Keratinocyte (primary cell): Measurements from ENCODE around the gene WASF3. TPM values are rescaled to one million over a fixed set of nuclear protein-coding genes. Genes with fewer than 3 reads are reported as not detected.

Experiments used
- DNase-seq: peaks from one replicate; pipeline ENCODE4 v3.0.0-alpha.2; 2011; ENCODE audit warnings: low read depth, missing footprints, low spot score
- FAIRE-seq: peaks from 2 replicates; lab custom pipeline; 2011; peaks lifted over from hg19 to GRCh38; lab: Jason Lieb, UNC
- H2AFZ ChIP-seq: 2 replicates; pipeline ENCODE4 v1.6.0; 2012; ENCODE audit warnings: low read length, control low read depth, inconsistent platforms; ENCODE audit not compliant: control insufficient read depth
- H3K27ac ChIP-seq: 2 replicates; pipeline ENCODE4 v1.5.1; 2011; ENCODE audit warnings: low read length; ENCODE audit not compliant: control insufficient read depth, insufficient read depth
- H3K27me3 ChIP-seq: 3 replicates; pipeline ENCODE4 v1.6.0; 2011; ENCODE audit warnings: low read length; ENCODE audit not compliant: control insufficient read depth, insufficient read depth; ENCODE audit errors: extremely low read depth
- H3K36me3 ChIP-seq, 2 experiments: 2 replicates in 1 of 2; 3 replicates in 1 of 2; pipeline ENCODE4 v1.5.1; 2011; ENCODE audit warnings: low read length in 2 of 2, mild to moderate bottlenecking in 1 of 2; ENCODE audit not compliant: control insufficient read depth in 2 of 2, insufficient read depth in 2 of 2; ENCODE audit errors: extremely low read depth in 1 of 2
- H3K4me1 ChIP-seq: 3 replicates; pipeline ENCODE4 v1.5.1; 2011; ENCODE audit warnings: low read length; ENCODE audit not compliant: control insufficient read depth, insufficient read depth; ENCODE audit errors: extremely low read depth
- H3K4me2 ChIP-seq: 3 replicates; pipeline ENCODE4 v1.6.0; 2011; ENCODE audit warnings: low read depth, low read length; ENCODE audit not compliant: control insufficient read depth, insufficient read depth; ENCODE audit errors: extremely low read depth
- H3K4me3 ChIP-seq, 3 experiments: fragments of 200-600 bp in 1 of 3; sonication (generic) in 1 of 3; 2 replicates in 2 of 3; 3 replicates in 1 of 3; pipeline ENCODE4 v1.5.1; 2011 to 2016; ENCODE audit warnings: low read length in 3 of 3, mild to moderate bottlenecking in 3 of 3, control low read depth in 2 of 3, inconsistent platforms in 1 of 3, low read depth in 1 of 3, mixed read lengths in 1 of 3, mixed run types in 1 of 3, moderate library complexity in 1 of 3; ENCODE audit not compliant: control insufficient read depth in 2 of 3, insufficient read depth in 2 of 3; ENCODE audit errors: extremely low read depth in 1 of 3
- H3K79me2 ChIP-seq: 2 replicates; pipeline ENCODE4 v1.6.0; 2012; ENCODE audit warnings: low read length; ENCODE audit not compliant: control insufficient read depth, insufficient read depth
- H3K9ac ChIP-seq: 3 replicates; pipeline ENCODE4 v1.6.0; 2011; ENCODE audit warnings: low read length; ENCODE audit not compliant: control insufficient read depth, insufficient read depth; ENCODE audit errors: extremely low read depth
- H3K9me1 ChIP-seq: 3 replicates; pipeline ENCODE4 v1.6.0; 2011; ENCODE audit warnings: low read length; ENCODE audit not compliant: control insufficient read depth, insufficient read depth; ENCODE audit errors: extremely low read depth
- H3K9me3 ChIP-seq: 2 replicates; pipeline ENCODE4 v1.5.1; 2012; ENCODE audit warnings: low read depth, low read length; ENCODE audit not compliant: control insufficient read depth
- H4K20me1 ChIP-seq: 3 replicates; pipeline ENCODE4 v1.6.0; 2011; ENCODE audit warnings: low read length; ENCODE audit not compliant: control insufficient read depth, insufficient read depth; ENCODE audit errors: extremely low read depth
- CTCF ChIP-seq, 3 experiments: IDR thresholded peaks in 1 of 3; conservative IDR thresholded peaks in 1 of 3; optimal IDR thresholded peaks in 1 of 3; 2 replicates in 2 of 3; 3 replicates in 1 of 3; pipeline versions ENCODE3 to v1.5.1; 2011; ENCODE audit warnings: low read length in 3 of 3, mild to moderate bottlenecking in 3 of 3, moderate library complexity in 2 of 3, control low read depth in 1 of 3, inconsistent platforms in 1 of 3; ENCODE audit not compliant: insufficient read depth in 2 of 3; ENCODE audit errors: extremely low read depth in 1 of 3
- EZH2 ChIP-seq: IDR thresholded peaks from one replicate; pipeline ENCODE4 v1.6.1; 2012; ENCODE audit warnings: inconsistent platforms, mild to moderate bottlenecking, low read length, moderate library complexity
- dilution Hi-C: fragments of 300-500 bp; cut with MboI; formaldehyde crosslinking; loops from one replicate; pipeline ENCODE4 v1.7.0; 2020; ENCODE audit warnings: low sequenced_read_pairs; ENCODE audit not compliant: extremely low pct_ligation_motif_present
- polyA plus RNA-seq, 5 experiments: library from polyadenylated mRNA; depleted of rRNA in 3 of 5; stranded (reverse) in 3 of 5; stranded (forward) in 1 of 5; unstranded in 1 of 5; fragments of >200 nt; gene quantifications; 1 replicate in 1 of 5; 2 replicates in 3 of 5; 3 replicates in 1 of 5; pipeline versions ENCODE4 v1.2.1 to v1.2.3, GENCODE V29; 2011 to 2012; ENCODE audit warnings: missing spikeins in 2 of 5, low read depth in 1 of 5, low replicate concordance in 1 of 5

Gene WASF3
- polyA plus RNA-seq, 1 donor (not counting 4 experiments of a cell fraction or from before 2014, with no cell fraction given), result 6.3 TPM

GRCh38 chr13:26518451-26518959 lies 39.0 kb upstream of the WASF3 start:
- Histone ChIP-seq H3K4me2 (no peak overlapping the region), H3K36me3 (no peaks in the 10 kb centered on the region), H3K27ac (no peak overlapping the region), H3K4me3 (no peak overlapping the region), H3K9ac (no peak overlapping the region), H3K9me1 (no peaks in the 10 kb centered on the region), H4K20me1 (no peaks in the 10 kb centered on the region), H2AFZ (no peak overlapping the region), H3K9me3 (no peaks in the 10 kb centered on the region), H3K79me2 (no peaks in the 10 kb centered on the region), H3K4me1 (no peaks in the 10 kb centered on the region), H3K27me3 (peaks cover 9% of the 10 kb centered on the region)
- DNase-seq (no peak), FAIRE-seq (no peak)
- dilution Hi-C loops, result no loop called here
- TF ChIP-seq EZH2, result no peak
- TF ChIP-seq CTCF (optimal IDR thresholded peaks at IDR 0.05 in 1 of 3, IDR thresholded peaks at IDR 0.05 in 1 of 3, conservative IDR thresholded peaks at IDR 0.05 in 1 of 3; ENCODE audit: extremely low read depth in 1 of 3, insufficient read depth in 2 of 3, low read length in 3 of 3), result no peak

GRCh38 chr13:26522571-26522970 lies 34.9 kb upstream of the WASF3 start:
- FAIRE-seq, result no peak
- dilution Hi-C loops, result no loop called here

More at GRCh38 chr13:26522571-26522970, 34.9 kb upstream of the WASF3 start:
- Histone ChIP-seq H3K4me3 (no peak overlapping the region), H3K9me1 (no peaks in the 10 kb centered on the region), H3K36me3 (no peaks in the 10 kb centered on the region), H3K27ac (no peak overlapping the region), H3K4me1 (no peaks in the 10 kb centered on the region), H3K9me3 (no peaks in the 10 kb centered on the region), H3K27me3 (peaks cover 3% of the 10 kb centered on the region), H4K20me1 (no peaks in the 10 kb centered on the region), H2AFZ (no peak overlapping the region), H3K9ac (no peak overlapping the region), H3K4me2 (no peak overlapping the region), H3K79me2 (no peaks in the 10 kb centered on the region)
- TF ChIP-seq EZH2 (no peak), CTCF (optimal IDR thresholded peaks at IDR 0.05 in 1 of 3, IDR thresholded peaks at IDR 0.05 in 1 of 3, conservative IDR thresholded peaks at IDR 0.05 in 1 of 3; ENCODE audit: extremely low read depth in 1 of 3, insufficient read depth in 2 of 3, low read length in 3 of 3) (no peak)
- no peak for DNase-seq
